ENCODE results near the gene KCMF1.

KCMF1 gene

GRCh38 chr2:85032621-85033020 lies 61.7 kb downstream of the KCMF1 start:
- no peak for DNase-seq

- DNase-seq = no peak
Observed at GRCh38 chr2:85033388-85033787, 62.4 kb downstream of the KCMF1 start.

- DNase-seq = no peak
Observed at GRCh38 chr2:85034158-85034557, 63.2 kb downstream of the KCMF1 start.

GRCh38 chr2:85037622-85038021 lies 66.7 kb downstream of the KCMF1 start:
- no peak for DNase-seq

GRCh38 chr2:85042330-85042729 lies 71.4 kb downstream of the KCMF1 start:
- DNase-seq = no peak

- no peak for DNase-seq
Observed at GRCh38 chr2:85048534-85048933, 77.6 kb downstream of the KCMF1 start.

- DNase-seq = no peak
Observed at GRCh38 chr2:85049236-85049635, 78.3 kb downstream of the KCMF1 start.

GRCh38 chr2:85053802-85054201 lies 82.8 kb downstream of the KCMF1 start:
- peak; percentile 29 for DNase-seq

GRCh38 chr2:85057226-85057962 lies 86.4 kb downstream of the KCMF1 start:
- DNase-seq = peak; percentile 26

- no peak for DNase-seq
Observed at GRCh38 chr2:85061896-85062295, 90.9 kb downstream of the KCMF1 start.

GRCh38 chr2:85062565-85062964 lies 91.6 kb downstream of the KCMF1 start:
- no peak for DNase-seq

- no peak for DNase-seq
Observed at GRCh38 chr2:85063981-85064599, 93.1 kb downstream of the KCMF1 start.

- no peak for DNase-seq
Observed at GRCh38 chr2:85064927-85065577, 94.1 kb downstream of the KCMF1 start.

- DNase-seq = no peak
Observed at GRCh38 chr2:85066006-85066740, 95.2 kb downstream of the KCMF1 start.

GRCh38 chr2:85066874-85067351 lies 96.0 kb downstream of the KCMF1 start:
- peak; percentile 87 for DNase-seq

GRCh38 chr2:85071096-85071495 lies 100.1 kb downstream of the KCMF1 start:
- no peak for DNase-seq

GRCh38 chr2:85073033-85073432 lies 102.1 kb downstream of the KCMF1 start:
- no peak for DNase-seq

GRCh38 chr2:85076618-85077274 lies 105.8 kb downstream of the KCMF1 start:
- no peak for DNase-seq

- no peak for DNase-seq
Observed at GRCh38 chr2:85077859-85078419, 107.0 kb downstream of the KCMF1 start.

GRCh38 chr2:85078536-85078935 lies 107.6 kb downstream of the KCMF1 start:
- no peak for DNase-seq

GRCh38 chr2:85083092-85083491 lies 112.1 kb downstream of the KCMF1 start:
- DNase-seq = no peak

- no peak for DNase-seq
Observed at GRCh38 chr2:85085563-85085962, 114.6 kb downstream of the KCMF1 start.

Measured in hematopoietic multipotent progenitor cell treated with erythropoietin and hydrocortisone succinate and interleukin-3 and kit ligand, for 4 days (in vitro differentiated cells).